Activated T-cell treated with anti-CD3 and anti-CD28 coated beads, Interleukin-2, amount 50 U/mL, for 48 hours (primary cell): ENCODE results near the gene CD81.
A peak's percentile ranks its signal among the peaks of the same experiment; 100 is the strongest.

Experiments used
- DNase-seq, 2 experiments: peaks; one replicate each; pipeline ENCODE4 v3.0.0-alpha.2; 2020

CD81 gene

DNA sequence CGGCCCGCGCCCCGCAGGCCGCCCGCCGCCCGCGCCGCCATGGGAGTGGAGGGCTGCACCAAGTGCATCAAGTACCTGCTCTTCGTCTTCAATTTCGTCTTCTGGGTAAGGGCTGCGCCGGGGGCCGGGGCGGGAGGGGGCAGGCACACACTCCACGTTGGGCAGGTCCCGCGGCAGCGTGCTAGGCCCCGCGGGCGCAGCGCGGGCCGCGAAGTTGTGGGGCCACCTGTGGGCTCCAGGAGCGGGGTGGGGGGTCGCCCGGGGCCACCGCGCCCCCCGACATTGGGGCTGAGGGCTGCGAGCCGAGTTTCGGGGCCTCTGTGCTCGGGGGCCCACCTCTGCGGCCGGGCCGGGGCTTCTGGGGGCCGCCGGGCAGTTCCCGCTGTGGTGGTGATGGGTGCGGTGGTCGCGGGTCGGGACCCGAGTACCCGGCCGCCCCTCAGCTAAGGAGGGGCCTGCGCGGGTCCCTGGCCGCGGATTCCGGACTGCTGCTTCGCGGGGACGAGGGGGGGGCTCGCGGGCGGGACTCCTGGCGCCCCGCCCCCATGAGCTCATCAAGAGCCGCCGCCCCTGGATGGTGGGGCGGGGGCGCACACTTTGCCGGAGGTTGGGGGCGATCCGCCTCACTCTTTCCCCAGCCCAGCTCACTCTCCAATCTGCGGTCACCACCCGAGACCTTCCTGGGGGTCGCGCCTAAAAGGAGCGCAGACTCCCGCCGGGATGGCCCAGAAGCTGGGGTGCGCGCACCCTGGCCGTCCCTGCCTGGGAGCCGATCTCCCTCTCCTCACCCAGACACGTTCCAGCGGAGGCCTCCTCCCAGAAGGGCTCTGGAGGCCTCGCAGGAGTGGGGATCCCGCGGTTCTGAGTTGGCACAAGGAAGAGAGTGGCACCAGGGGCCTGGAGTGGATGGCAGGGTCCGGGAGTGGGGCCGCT, 667 bp downstream of the CD81 start:
- peak; percentile 69 to 73 for DNase-seq

DNA sequence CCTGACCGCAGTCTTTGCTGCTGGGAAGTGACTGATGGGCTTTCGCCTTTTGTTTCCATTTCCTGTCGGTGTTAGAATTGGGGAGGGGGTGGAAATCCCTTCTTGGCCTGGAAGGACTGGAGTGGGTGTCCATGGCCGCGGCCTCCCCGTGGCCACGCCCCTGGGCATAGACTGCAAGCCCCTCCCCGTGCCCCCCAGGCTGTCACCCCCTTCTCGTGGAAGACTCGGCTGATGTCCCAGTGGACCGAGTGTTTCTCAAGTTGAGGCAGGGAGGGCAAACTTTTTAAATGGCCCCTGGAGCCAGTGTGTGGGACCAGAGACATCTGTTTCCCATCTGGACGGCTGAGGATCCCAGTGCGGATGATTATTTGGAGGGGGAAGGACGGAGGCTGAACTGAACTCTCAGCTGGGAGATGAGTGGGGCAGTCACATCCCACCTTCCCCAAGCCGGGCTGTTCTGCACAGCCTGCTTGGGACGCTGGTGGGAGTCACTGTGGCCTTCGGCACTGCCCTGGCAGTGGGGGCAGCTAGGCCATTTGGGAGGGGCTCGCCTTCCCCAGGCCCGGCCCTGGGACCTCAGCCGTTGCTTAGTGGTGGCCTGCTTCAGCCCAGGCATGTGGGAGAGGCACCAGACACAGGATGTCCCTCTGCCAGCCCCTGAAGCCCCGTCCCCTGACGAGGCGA, 1.6 kb downstream of the CD81 start:
- peak in 1 of 2 experiments; percentile 19 for DNase-seq

DNA sequence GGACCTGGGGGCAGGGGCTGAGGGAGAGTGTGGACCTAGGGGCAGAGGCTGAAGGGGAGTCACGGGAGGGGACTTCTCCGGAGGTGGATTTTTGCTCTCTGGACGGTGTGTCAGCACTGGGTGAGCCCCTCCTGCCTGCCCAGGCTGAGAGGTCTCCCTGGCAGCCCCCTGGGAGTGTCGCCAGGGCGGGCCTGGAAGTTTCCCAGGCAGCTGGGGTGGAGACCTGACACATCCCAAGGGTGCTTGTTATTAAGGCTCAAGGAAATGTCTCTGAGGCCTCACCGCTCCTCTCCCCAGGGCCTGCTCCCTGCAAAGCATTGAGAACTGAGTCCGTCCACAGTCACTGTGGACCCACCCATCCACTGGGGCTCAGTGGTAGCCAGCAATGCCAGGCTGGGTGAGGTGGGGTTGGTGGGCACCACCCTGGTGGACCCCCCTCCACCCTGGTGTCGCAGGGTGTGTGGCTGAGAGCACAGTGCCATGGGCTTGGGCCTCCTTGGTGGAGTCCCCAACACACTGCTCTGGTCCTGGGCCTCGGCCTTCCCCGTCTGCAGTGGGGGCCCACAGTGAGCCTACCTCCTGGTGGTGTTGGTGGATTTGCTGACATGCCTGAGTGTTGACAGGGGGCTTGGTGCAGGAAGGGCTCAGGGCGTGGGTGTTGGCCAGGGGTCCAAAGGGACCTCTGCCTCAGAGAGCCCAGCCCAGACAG, 2.5 kb downstream of the CD81 start:
- DNase-seq, result no peak

DNA sequence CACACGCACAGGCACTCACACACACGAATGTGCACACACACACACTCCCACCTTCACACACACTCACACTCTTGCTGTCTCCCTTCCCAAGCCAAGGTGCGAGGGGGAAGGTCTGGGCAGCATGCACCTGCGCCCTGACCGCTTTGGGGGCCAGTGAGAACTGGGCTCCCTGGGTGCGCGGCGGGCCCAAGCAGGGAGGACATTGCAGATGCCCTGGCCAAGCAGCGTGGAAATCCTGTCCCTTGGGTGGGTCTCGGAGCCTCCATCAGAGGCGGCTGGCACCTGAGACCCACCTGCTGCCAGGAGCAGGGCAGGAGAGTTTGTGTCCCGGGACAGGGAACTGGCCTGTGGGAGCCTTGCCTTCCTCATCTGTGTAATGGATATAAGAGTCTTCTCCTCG, 3.3 kb downstream of the CD81 start:
- DNase-seq, result no peak

DNA sequence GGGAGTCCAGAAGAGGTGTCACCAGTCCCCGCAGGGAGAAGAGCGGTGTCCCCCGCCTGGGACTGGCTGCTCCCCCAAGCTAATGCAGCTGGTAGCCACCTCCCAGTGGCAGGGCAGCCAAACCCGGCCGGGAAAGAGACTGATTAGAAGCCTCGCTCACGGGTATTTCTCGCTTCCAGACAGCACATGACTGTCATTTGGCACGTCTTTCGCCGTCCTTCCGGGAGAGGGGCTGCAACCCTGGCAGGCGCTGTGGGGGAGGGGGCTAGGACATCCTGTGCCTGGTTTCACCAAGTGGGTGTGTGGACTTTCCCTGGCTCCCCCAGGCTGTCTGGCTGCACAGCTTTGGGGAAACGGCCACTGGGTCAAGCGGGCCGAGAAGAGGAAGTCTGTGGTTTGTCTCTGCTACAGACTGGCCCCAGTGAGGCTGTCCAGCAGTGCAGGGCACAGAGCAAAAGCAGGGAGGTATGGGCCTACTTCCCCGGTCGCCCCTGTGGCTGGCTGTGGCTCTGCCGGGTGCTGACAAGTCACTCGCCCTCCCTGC, 3.8 kb downstream of the CD81 start:
- DNase-seq, result peak in 1 of 2 experiments; percentile 18

DNA sequence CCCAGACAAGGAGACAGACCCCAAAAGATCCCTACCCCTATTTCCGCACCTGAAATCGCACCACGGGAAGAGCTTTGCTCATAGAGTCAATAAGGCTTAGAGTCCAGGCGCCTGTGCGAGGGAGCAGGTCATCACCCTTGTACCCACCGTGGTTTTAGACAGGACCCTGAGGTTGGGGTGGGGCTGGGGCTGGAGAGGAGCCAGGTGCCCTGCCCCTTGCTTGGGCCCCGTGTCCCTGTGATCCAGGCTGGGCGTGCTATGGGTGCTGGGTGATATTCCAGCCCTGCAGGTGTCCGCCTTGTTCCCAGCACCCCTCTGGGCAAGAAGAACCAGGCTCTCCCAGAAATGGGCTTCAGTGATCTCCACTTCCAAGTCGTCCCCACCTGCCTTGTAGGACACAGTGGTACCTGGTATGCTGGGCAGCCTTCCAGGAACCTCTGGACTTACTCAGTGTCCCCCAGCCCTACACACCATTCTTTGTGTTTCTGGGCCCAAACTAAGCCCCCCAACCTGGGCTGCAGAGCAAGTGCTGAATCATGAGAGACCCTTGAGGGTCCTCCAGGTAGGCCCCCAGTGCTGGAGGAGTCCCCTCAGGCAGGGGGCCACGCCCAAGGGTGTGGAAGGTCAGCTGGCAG, 4.5 kb downstream of the CD81 start:
- DNase-seq, result no peak

DNA sequence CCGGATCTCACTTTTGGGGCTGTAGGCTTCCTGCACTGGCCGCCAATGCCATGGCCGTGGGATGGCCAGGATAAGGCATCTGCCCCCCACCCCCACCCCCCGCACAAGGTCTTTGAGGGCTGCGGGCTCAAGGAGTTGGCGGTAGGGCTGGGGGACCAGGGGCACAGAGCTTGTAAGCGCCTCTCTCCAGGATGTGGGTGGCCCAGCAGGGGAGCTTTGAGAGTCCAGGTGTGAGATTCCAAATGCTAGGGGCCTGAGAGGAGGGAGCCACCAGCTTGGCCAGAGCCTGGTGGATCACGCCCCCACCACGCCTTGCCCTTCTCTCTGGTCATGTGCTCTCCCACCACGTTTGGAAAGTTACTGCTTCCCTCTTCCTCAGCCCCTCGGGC, 5.0 kb downstream of the CD81 start:
- DNase-seq, result no peak

DNA sequence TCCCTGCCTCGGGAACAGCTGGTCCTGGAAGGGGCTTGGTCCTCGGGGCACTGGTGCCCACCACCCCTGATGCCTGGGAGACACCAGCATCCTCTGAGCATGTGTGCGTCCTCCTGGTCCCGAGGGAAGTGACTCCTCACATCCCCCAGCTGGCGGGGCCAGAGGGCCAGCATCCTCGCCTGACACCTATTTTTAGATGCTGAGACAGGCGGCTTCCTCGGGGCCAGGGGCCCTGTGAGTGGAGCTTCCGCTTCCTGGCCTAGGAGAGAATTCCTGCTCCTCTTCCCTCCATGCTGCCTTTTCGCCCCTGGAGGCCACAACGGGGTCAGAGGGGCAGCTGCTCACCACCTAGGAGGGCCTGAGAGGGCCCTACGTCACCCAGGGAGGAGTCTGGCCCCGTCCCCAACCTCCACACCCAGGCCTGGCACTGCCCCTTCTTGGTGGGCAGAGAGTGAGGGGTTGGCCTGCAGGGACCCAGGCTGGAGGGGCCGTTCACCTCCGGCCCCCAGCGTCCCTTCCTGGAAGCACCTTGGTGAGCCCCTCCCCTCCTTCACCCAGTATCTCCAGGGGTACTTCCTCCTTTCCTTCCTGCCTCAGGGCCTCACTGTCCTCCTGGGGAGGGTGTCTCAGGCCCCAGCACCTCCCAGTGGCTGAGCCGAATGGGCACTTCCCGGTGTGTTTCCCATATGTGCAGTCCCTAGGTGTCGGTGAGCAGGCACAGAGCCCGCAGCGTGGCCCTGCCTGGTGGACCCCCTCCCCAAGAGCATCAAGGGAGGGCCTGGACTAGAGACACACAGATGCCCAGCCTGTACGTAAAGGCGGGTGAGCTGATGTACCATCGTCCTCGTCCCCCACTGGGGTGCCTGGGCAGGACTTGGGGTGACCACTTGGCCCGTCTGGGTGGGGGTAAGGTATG, 6.1 kb downstream of the CD81 start:
- no peak for DNase-seq

DNA sequence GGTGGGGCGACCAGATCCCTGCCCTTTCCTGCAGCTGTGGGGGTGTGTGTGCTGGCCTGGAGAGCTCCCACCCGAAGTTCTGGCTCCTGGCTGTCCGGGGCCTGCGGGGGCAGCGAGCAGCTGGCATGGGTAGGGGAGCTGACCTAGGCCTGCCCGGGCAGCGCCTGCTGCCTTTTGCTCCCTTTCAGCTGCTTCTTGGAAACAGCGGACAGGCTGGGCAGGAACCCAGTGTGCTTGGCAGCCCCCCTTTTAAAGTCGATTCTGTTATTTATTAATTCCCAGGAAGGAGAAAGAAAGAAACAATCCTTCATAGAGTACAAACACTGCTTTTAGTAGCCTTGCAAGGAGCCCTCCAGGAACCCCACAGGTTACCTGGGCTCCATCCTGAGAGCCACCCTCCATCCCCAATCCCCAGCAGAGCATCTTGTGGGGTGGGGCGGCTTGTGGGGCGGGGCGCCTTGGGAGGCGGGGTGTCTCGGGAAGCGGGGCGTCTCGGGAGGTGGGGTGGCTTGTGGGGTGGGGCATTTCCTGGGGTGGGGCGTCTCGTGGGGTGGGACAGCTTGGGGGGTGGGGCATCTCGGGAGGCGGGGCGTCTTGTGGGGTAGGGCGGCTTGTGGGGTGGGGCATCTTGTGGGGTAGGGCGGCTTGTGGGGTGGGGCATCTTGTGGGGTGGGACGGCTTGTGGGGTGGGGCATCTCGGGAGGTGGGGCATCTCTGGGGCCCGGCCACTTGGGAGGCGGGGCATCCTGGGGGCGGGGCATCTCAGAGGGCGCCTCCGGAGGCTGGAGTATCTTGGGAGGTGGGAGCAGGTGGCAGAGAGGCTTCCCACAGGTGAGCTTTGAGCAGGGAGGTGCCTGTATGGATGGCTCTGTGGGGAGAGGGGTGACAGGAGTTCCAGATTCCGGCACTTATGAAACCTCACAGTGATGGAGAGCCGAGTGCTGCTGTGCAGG, 7.0 kb downstream of the CD81 start:
- DNase-seq, result peak; percentile 52 to 59

DNA sequence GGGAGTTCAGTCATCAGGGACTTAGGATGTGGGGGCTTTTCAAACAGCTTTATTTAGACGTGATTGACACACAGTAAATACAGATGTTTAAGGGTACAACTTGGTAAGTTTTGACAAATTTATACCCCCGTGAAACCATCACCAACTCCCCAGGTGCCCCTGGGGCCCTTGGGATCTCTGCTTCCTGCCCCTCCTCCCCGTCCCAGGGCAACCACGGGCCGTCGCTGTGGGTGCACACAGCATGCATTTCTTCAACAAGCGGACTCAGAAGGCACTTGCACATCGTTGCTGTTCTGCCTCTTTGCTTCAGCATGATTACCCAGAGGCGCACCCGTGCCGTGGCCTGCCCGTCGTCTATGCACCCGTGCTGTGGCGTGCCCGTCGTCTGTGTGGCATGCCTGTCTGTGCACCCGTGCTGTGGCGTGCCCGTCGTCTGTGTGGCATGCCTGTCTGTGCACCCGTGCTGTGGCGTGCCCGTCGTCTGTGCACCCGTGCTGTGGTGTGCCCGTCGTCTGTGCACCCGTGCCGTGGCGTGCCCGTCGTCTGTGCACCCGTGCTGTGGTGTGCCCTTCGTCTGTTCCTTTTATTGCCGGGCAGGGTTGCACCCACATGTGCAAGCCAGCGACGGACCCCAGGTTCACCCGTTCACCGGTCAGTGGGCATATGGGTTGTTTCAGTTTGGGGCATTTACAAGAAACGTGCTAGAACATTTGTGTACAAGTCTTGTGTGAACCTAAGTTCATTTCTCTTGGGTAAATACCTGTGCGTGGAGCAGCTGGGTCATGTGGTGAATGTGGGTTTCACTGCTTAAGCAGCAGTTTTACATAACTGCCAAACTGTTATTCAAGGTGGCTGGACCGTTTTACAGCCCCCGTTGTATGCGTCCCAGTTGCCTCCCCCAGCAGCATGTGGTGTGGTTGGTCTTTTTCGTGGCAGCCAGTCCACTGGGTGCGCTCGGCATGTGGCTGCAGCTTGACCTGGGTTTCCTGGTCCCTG, 8.3 kb downstream of the CD81 start:
- no peak for DNase-seq

DNA sequence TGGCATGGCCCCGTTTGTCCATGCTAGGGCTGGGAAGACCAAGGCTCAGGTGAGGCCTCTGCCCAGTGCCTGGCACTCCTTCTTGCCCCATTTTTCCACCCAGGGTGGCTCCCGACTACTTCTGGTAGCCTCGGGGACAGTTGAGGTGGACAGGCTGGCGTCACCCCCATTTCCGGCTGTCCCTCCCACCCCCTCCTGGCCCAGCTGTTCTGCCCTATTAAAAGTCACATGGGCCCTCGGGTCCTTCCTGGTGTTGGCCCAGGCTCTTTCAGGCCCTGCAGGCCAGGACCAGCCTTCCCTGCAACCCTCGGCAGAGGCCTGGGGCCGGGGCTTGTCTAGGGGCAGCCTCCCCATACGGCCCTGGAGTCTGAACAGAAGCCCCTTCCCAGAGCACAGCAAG, 9.5 kb downstream of the CD81 start:
- DNase-seq, result no peak

DNA sequence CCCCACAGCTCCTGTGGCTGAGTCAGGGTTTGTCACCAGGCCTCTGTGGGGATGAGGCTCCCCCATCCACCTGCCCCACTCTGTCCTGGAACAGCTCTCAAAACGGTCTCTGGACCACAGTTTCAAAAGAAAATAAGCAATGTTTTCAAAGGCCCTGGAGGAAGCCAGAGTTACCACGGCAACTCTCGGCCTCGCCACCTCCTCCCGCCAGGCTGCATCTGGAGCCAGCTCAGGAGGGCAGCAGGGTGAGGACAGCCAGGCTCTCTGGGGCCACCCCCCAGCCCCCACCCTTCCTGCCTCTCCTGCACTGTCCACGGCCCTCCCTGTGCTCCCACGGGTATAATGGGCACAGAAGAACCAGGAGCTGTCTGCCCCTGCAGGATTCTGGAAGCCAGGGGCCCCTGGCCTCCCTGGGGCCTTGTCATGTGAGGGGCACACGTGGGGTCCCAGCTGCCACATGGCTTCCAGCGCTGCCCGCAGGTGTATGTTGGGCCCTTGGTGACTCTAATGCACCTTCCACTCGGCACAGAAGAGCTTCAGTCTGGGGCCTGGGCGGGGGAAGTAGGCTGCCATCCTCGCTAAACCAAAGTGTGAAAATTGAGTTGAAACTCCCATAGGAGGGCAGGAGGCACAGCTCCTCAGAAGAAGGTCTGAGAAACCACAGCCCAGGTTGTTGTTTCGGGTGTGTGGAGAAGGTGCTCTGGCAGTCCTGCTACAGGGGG, 10.3 kb downstream of the CD81 start:
- no peak for DNase-seq

DNA sequence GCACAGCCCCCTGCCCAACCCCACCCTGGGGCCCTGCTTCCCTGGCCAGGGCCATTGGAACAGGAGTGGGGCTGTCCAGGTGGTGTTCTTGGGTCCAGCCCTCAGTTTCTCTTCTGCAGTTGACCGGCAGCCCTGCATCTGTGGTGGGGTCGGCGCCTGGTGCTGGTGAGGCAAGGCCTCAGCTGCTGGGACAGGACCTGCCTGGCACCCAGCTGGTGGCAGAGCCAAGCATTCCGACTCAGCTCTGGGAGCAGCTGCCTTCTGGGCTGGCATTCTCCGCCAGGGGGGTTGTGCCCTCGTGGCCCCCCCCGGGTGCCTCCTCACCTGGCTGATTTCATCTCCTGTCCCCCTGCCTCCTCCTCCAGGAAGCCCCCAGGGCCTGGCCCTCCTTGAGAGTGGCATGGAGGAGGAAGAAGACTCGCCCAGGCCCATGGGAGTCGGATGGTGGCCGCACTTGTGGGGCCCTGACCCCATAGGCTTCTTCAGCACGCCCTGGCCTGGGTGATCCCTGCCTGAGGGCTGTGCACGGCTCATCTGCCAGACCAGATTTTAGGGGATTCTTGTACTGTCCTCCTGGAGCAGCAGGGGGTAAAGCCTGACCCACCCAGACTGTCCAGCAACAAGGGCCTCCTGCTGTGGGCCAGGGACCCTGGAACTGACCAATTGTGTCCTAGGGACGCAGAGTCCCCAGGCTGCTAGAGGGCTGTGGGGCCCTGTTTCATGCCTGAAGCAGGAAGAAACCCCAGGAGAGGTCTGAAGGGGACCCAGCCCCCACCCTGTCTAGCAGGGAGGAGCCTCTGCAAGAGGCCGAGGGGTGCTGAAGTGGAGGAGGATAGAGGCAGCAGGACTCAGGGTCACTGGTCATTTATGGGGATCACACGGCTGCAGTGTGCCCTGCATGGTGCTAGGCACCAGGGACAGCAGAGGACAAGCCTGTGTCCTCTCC, 11.6 kb downstream of the CD81 start:
- no peak for DNase-seq

DNA sequence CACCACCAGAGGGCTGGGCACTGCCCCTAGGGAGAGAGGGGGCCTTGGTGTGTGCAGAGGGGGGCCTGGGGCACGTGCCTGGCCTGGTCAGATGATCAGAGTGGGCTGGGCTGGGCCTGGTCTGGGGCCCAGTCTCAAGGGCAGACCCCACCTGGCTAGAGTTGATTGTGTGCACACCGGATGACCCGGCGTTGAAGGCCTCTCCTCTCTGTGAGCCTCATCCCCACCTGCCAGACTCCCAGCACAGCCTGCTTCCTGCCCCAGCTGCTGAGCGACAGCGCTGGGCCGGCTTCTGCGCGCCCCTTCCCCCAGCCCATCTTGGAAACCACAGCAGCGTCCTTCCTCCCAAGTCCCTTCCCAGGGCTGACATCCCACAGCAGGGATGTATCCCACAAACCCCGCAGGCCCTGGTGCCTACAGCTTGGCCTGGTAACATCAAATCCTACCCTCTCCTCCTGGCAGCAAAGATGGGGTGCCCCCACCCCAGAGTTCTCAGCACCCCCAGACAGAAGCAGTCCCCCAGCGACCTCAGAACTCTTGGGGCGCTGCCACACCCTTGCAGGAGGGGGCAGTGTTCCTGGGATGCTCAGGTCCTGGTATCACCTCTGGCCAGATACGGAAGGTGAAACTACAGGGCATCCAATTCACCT, 12.4 kb downstream of the CD81 start:
- no peak for DNase-seq

DNA sequence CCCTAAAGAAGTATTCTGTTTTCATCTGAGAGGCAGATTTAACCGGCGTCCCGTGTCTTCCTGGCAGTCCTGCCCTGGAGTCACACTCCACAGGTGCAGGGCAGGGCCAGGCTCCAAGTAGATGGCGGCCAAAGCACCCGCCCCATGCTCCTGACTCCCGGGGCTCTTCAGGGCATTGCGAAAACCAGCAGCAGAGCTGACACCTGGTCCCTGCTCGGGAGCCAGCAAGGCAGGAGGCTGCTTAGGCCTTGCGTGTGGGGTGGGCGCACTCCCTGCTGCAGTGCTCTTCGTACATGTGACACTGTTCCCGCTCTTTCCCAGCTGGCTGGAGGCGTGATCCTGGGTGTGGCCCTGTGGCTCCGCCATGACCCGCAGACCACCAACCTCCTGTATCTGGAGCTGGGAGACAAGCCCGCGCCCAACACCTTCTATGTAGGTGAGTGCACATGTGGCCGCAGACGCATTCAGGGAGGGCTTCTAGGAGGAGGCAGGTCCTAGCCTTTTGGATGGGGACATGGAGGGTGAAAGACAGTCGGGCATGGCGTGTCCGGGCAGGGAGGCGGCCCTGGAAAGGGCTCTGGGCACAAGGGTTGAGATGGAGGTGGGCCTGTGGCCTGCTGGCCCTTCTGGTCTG, 13.1 kb downstream of the CD81 start:
- DNase-seq, result no peak

DNA sequence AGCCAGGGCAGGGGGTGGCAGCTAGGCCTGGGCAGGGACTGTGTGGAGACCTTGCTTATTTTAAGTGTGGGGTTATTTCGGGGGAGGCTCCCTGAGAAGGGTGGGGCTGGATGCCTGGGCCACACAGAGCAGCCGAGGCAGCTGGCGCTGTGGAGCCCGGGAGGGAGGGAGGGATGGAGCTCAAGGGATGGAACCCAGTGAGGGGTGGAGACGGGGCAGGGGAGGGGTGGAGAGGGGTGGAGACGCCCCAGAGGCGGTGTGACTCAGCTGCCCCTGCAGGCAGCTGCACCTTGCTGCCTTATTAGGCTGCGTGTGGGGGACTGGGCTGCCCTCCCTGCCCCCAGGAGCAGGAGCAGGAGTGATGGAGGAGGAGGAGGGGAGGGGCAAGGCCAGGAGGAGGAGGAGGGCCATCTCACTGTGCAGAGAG, 13.6 kb downstream of the CD81 start:
- DNase-seq, result no peak
